ENCODE measurements around the gene RTN3.
A peak's percentile ranks its signal among the peaks of the same experiment; 100 is the strongest.
"Not testable (repeated sequence)": the region's sequence is repeated elsewhere in the genome, so short reads cannot be mapped to it uniquely, and the experiment has no call there.

Gene RTN3

GRCh38 chr11:63769042-63769713 lies 87.9 kb downstream of the RTN3 start:
- DNase-seq, result peak; percentile 53

- DNase-seq, result no peak
Measured at GRCh38 chr11:63769714-63770455, 88.6 kb downstream of the RTN3 start.

- no peak for DNase-seq
Measured at GRCh38 chr11:63770763-63771162, 89.5 kb downstream of the RTN3 start.

- not testable (repeated sequence) for DNase-seq
Measured at GRCh38 chr11:63771741-63772318, 90.5 kb downstream of the RTN3 start.

GRCh38 chr11:63775191-63775590 lies 93.9 kb downstream of the RTN3 start:
- DNase-seq, result no peak

- no peak for DNase-seq
Measured at GRCh38 chr11:63779039-63779438, 97.7 kb downstream of the RTN3 start.

- DNase-seq, result no peak
Measured at GRCh38 chr11:63782749-63783148, 101.4 kb downstream of the RTN3 start.

- no peak for DNase-seq
Measured at GRCh38 chr11:63783925-63784592, 102.8 kb downstream of the RTN3 start.

- no peak for DNase-seq
Measured at GRCh38 chr11:63785823-63786222, 104.5 kb downstream of the RTN3 start.

- DNase-seq, result no peak
Measured at GRCh38 chr11:63791495-63792167, 110.3 kb downstream of the RTN3 start.

GRCh38 chr11:63793161-63793560 lies 111.9 kb downstream of the RTN3 start:
- no peak for DNase-seq

GRCh38 chr11:63795066-63795465 lies 113.8 kb downstream of the RTN3 start:
- DNase-seq, result no peak

- no peak for DNase-seq
Measured at GRCh38 chr11:63800921-63801320, 119.6 kb downstream of the RTN3 start.

GRCh38 chr11:63802637-63803414 lies 121.5 kb downstream of the RTN3 start:
- DNase-seq, result no peak

GRCh38 chr11:63804259-63804658 lies 123.0 kb downstream of the RTN3 start:
- no peak for DNase-seq

- no peak for DNase-seq
Measured at GRCh38 chr11:63805844-63806415, 124.6 kb downstream of the RTN3 start.
